Stimulated activated CD8-positive, alpha-beta memory T cell treated with anti-CD3 and anti-CD28 coated beads, Interleukin-7, amount 100 ng/mL, for 48 hours (primary cell): Measurements from ENCODE around the gene IL12RB2.

Experiments used
- DNase-seq, 2 donors: peaks; one replicate each; pipeline ENCODE4 v3.0.0-alpha.2; 2020; ENCODE audit warnings: low read depth in 1 of 2; ENCODE audit errors: extremely low read depth in 1 of 2

Gene IL12RB2

DNA sequence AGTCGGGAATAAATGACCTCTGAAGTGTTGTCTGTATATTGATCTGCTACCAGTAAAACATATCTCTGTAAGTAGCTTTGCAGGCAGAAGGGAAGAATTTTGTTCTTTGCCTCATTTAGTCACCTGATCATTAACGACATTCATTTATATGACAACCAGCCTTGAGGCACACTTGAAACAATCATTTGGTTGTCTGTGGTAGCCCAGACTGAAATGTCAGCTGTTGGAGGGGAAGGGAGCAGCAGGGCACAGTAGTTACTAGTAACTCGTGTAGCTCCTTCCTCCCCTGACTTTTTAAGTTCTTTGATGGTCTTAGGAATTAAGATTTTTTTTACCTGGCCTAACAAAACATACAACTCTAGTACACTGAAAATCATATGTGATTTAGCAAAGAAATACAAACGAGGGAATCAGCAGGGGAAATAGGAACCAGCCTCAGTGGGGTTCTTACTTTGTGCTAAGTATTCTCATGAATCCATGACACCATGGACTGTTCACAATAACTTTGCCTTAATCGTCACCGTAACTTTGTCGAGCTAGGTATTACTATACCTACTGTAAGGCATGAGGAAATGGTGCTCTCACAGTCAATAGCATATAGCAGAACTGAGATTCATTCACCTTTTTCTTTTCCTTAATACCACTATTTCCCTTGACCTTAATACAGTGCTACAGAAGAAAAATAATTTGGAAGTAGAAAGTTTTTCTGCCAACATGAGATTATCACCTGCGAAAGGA lies 6.4 kb downstream of the IL12RB2 start:
- DNase-seq, result no peak

DNA sequence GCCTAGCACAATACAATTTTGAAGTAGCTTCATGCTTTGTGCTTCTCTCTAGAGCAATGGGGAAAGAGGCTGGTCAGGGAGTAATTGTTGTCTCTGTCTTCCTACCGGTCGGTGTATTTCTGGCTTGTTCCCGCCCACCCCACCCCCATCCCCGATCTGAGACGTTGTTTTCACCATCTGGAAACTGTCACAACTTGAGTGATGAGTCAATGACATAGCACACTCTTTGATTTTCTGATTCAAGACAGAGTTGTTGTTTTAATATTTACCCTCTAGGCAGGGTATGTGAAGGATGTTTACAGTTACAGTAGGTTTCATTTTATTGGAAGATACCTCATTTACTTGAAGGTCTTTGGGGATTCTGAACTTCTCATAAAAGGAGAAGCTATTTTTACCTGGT lies 7.0 kb downstream of the IL12RB2 start:
- no peak for DNase-seq

GRCh38 chr1:67316180-67316902 lies 8.7 kb downstream of the IL12RB2 start:
- no peak for DNase-seq

- DNase-seq, result no peak
Observed at GRCh38 chr1:67316918-67317317, 9.2 kb downstream of the IL12RB2 start.

DNA sequence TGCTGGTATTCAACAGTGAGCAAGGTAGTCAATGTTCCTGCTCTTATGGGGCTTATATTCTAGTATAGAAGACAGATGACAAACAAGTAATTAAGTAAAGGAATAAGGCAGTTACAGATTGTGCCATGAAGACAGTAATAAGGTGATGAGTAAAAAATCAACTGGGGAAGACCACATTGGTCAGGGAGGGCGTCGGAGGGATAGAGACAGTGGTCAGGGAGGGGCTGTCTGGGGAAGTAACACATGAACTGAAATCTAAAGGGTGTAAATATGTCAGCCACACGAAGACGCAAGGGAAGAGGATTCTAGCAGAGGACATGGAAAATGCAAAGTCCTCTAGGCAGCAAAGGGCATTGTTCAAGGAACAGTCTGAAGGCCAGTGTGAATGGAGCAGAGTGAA lies 10.1 kb downstream of the IL12RB2 start:
- no peak for DNase-seq

GRCh38 chr1:67322442-67322841 lies 14.8 kb downstream of the IL12RB2 start:
- no peak for DNase-seq

DNA sequence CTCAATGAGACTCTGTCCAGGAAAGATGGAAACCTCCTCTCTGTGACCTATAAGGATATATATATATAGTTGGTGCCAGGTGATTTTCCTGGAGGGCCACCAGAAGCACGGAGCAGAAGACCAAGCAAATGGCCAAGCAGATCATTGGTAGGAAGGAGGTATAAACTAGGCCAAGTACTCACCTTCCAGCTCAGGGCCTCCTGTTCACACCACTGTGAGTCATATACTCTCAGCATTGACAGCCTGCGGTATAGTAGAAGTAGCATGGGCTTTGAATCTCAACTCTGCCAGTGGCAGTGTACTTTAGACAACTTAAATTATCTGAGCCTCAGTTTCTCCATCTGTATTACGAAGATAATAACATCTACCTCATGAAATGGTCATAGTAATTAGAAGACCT lies 15.4 kb downstream of the IL12RB2 start:
- no peak for DNase-seq

DNA sequence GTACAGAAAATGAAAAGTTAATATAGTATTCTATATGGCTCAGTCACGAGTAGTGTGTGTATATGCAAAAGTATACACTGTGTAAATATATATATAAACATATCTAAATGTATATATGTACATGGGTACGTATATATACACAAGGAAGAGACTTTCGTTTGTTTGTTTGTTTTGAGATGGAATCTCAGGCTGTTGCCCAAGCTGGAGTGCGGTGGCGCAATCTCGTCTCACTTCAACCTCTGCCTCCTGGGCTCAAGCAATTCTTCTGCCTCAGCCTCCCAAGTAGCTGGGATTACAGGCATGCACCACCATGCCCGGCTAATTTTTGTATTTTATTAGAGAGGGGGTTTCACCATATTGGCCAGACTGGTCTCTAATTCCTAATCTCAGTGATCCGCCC lies 16.4 kb downstream of the IL12RB2 start:
- no peak for DNase-seq

DNA sequence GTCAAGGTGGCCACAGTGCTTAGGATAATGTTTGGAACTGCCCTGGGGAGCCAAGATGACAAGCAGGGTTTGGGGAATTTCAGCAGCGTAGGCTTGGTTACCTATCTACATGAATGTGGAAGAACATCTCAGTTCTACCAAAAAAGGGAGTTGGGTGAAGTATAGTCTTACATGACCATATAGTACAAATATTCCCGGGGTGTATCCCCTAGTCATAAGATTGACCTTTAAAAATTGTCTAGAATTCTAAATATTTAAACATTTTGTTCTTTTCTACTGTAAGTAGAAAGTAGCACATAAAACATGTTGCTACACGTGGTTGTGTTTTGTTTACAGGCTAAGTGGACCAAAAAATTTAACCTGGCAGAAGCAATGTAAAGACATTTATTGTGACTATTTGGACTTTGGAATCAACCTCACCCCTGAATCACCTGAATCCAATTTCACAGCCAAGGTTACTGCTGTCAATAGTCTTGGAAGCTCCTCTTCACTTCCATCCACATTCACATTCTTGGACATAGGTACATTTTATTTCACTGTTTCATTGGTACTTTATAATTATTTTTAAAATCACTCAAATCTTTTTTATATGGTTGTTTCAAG lies 20.3 kb downstream of the IL12RB2 start:
- DNase-seq, result no peak

- DNase-seq, result no peak
Observed at GRCh38 chr1:67332653-67333529, 25.2 kb downstream of the IL12RB2 start.

- DNase-seq, result no peak
Observed at GRCh38 chr1:67333603-67334002, 25.9 kb downstream of the IL12RB2 start.

DNA sequence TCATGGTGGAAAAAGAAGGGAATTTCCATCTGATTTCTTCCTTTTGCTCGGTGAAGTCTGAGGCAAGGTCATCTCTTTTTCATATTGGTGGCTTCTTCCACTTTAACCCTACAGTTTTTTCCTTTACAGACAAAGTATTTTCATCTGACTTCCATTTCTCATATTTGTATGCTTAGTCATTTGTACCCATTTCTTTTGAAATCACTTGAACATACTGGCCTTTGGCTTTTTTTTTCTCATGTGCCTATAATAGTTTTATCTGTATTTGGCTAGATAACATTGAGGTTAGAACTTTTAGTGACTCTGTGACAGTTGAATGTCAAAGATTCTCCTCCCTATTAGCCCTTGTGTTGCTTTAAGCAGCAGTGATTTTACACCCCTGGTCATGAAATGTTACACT lies 27.7 kb downstream of the IL12RB2 start:
- no peak for DNase-seq

- DNase-seq, result no peak
Observed at GRCh38 chr1:67336157-67336556, 28.5 kb downstream of the IL12RB2 start.

DNA sequence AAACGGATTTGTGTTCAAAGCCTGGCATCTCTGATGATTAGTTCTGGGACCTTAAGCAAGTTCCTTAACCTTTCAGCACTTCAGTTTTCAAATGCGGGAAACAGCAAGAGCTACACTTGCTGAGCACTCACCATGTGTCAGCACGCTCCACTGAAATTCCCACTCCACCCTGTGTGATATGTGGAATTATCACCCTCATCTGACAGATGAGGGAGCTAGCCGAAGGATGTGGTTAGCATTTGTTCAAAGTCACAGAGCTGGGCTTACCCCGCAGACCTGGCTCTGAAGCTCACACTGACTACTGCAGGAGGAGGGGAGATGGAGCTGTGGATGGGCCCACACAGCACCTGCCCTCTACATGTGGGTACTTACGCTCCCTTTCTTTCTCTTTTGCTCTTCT lies 29.1 kb downstream of the IL12RB2 start:
- no peak for DNase-seq

DNA sequence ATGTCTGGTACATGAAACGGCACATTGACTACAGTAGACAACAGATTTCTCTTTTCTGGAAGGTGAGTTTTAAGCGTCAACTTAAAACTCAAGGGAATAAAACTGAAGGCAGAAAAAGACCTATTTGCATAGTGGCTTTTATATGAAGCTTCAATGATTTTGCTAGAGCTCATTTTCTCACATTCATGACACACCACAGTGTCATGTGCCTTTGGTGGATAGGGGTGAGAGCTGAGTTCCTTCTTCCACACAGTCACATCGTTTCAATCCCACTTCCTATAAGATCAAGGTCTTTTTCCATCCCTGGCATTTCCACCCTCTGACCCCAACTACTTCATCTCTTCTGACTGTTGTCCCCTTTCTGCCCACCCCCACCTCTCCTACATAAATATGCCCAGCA lies 31.0 kb downstream of the IL12RB2 start:
- no peak for DNase-seq

- no peak for DNase-seq
Observed at GRCh38 chr1:67339623-67340343, 32.1 kb downstream of the IL12RB2 start.

DNA sequence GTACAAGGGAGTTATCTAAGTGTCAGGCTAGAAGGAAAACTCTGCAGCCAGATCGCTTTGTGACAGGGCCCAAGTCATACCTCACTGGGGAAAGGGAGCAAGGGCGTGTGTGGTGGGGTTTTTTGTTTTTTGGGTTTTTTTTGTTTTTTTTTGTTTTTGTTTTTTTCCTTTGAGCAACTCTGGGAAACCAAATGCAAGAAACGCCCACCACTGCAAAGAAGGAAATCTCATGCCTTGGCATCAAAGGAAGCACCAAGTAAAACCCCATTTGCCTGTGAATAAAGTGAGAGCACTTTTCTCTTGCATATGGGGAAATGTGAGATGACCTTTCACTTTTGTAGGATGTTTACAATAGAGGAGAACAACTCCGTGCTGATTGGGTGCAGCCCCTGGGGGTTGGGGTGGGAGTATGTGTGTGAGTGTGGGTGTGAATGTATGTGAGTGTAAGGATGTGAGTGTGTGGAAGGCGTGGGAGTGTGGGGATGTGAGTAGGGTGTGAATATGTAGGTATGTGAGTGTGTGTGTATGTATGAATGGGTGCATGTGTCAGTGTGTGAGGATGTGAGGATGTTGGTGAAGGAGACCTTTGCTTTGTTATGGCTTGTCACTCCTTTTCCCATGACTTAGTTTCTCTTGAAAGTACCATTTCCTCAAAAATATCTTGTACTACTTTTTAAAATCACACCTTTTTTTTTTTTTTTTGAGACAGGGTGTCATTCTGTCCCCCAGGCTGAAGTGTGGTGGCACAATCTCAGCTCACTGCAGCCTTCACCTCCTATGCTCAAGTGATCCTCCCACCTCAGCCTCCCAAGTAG lies 34.6 kb downstream of the IL12RB2 start:
- no peak for DNase-seq

- no peak for DNase-seq
Observed at GRCh38 chr1:67345556-67345955, 37.9 kb downstream of the IL12RB2 start.

- DNase-seq, result no peak
Observed at GRCh38 chr1:67346982-67347381, 39.3 kb downstream of the IL12RB2 start.
